DMS153 (cell line): ENCODE results near the gene CTR9.
"Not testable (repeated sequence)": the region's sequence is repeated elsewhere in the genome, so short reads cannot be mapped to it uniquely, and the experiment has no call there.

Experiments
- DNase-seq: peaks from one replicate; lab custom pipeline; 2025; lab: John Stamatoyannopoulos, UW

The CTR9 gene

DNA sequence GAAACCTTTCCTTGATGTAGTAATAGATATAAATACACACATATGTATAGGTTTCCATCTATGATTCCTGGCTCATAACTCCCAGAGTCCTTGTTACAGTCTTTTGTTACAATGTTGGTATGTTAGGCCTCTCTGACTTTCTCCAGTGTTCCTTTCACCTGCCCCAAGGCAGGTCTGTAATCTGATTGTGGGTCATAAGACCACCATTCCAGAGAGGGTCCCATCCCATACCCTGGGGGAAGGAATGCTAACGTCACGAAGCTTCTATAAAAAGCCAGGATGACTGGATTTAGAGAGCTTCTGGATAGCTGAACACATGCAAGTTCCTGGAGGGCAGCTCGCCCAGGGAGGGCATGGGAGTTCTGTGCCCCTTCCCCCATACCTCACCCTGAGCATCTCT lies 71.4 kb downstream of the CTR9 start:
- not testable (repeated sequence) for DNase-seq

DNA sequence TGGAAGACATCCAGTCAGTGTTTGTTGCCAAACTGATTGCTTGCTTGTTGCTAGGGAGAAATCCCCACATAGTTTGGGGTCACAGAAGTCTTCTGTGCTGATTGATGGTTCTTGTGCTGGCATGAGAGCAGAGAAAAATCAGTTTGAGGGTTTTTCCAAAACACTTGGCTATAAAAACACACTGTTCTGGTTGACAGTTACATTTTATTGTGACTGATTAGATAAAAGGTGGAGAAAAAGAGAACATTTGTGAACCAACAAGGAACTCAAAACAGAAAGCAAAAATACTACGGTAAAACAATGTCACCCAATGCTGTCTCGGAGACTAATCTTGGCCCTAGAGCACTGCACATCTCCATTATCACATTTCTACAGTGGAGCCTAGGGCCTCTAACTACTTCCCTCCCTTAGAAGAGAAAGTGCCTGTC lies 72.1 kb downstream of the CTR9 start:
- DNase-seq = no peak

DNA sequence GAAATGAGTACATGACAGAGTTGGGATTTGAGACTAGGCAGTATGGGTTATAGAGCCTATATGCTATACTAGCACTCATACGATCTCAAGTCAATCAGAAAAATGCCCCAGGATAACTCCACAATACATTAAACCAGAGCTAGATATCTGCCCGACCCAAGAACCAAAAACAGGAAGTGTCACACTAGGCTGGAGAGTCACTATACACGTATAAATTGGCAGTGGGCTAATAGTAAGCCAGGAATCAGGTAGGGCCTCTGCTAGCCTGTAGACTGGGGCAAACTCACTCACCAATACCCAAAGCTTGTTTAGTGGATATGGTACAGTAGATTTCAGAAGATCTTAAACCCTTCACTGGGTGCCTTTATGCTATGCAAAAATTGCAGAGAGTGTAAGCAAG lies 73.8 kb downstream of the CTR9 start:
- DNase-seq = no peak

DNA sequence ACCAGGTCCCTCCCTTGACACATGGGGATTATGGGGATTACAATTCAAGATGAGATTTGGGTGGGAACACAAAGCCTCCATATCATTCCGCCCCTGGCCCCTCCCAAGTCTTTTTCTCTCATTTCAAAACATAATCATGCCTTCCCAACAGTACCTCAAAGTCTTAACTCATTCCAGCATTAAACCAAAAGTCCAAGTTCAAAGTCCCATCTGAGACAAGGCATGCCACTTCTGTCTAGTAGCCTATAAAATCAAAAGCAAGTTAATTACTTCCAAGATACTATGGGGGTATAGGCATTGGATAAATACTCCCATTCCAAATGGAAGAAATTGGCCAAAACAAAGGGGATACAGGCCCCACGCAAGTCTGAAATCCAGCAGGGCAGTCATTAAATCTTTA lies 77.4 kb downstream of the CTR9 start:
- DNase-seq = no peak

DNA sequence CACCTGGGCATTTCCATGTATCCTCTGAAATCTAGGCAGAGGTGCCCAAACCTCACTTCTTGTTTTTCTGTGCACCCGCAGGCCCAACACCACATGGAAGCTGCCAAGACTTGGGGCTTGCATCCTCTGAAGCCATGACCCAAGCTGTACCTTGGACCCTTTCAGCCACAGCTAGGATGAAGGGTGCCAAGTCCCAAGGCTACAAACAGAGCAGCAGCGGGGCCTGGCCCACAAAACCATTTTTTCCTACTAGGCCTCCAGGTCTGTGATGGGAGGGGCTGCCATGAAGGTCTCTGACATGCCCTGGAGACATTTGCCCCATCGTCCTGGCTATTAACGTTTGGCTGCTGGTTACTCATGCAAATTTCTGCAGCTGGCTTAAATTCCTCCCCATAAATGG lies 78.1 kb downstream of the CTR9 start:
- DNase-seq = no peak
